ENCODE results near the gene GTF3C4.

Gene GTF3C4

DNA sequence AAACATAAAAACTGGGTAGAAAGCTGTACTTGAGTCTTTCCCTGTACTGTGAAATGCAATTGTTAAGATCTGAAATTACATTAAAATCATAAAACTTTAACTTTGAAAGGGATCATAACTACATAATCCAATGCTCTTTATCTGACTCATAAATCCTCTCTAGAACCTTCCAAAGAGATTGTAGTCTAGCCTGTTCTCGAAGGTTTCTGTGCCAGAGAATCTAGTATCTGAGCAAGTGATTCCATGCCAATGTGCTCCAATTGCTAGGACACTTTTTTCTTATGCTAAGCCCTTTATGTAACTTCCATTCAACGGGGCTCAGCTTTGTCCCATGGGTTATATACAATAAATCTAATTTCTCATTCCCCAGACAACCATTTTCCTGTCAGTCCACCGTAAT lies 21.6 kb upstream of the GTF3C4 start:
- DNase-seq, result no peak

DNA sequence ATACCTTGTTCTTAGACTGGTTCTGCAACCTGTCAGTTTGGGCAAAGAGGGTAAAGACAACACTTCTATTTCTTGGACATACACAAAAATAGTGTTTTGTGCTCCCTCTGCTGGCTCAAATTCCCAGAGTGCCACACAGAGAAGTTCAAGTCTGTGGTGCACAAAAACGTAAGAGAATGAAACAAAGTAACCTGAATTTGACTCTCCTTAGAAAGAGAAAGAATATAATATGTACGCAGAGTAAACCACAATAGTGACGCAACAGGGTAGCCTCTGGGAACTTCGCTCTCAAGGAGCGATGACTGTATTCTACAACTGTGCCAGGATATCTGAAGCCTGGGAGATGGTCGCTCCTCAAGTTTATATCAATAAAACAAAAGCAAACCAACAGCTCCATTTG lies 19.0 kb upstream of the GTF3C4 start:
- no peak for DNase-seq

DNA sequence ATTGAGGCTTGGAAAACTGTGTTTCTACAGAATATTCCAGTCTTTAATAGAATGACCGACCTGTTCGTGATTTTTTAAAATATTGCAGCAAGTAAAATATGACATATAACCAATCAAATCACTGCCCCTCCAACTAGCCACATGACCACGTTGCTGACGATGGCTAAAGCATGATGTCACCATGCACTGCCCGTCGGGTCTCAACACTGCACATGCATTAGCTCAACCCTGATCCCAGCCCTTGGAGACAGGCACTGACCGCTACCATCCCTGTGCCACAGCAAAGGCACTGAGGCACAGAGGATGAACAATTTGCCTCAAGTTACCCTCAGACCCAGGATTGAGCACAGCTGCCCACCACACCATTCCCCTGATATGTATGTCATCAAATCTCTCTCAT lies 14.0 kb upstream of the GTF3C4 start:
- no peak for DNase-seq

DNA sequence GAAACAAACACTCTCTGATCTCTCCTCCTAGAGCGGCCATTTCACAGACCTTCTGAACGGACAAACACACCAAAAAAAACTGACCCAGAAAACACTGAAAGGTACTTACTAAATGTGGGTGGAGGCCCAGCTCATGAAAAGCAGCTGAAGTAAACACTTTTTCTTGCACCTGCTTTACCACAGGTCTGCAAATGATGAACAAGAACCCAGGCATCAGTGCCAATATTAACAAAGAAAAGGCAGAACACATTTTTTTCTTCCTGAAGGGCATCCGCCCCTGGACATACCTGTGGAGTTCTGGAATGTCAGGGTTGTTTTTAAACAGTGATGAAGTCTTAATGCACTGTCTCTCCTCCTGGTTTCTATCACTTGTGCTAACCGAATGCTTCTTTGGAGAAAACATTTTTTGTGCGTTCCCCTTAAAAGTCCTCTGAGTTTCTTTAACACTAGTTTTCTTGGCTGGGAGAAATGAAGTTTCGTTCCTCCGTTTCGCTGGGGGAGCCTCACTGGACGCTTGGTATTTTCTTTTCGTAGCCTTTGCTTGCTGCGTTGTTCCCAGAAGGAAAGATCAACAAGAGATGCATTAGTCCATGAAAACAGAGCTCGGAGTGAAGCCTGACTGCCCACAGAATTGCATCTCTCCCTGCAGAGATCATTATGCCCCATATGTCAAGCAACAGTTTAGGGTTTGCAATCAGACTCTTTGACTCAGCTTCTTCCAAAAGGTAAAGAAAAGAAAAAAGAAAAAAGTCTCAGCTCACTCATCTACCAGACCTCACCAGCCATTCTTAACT lies 7.9 kb upstream of the GTF3C4 start:
- DNase-seq, result no peak

DNA sequence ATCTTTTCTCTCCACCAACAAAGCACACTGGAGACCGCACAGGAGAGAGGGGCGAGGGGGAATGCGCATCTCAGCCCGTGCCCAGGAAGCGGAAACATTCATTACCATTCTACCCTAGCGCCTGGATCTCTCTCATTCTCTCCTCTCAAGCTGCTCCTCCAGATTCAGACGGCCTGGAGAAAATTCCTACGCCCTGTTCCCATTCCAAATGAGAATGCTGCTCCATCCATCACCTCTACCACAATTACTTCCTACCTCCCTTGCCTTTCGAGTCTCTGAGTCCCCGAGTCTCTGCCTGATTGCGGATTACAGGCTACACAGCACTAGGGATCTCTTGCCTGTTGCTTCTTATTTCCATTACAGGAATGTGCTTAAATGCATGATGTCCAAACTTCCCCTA lies 7.1 kb upstream of the GTF3C4 start:
- no peak for DNase-seq

DNA sequence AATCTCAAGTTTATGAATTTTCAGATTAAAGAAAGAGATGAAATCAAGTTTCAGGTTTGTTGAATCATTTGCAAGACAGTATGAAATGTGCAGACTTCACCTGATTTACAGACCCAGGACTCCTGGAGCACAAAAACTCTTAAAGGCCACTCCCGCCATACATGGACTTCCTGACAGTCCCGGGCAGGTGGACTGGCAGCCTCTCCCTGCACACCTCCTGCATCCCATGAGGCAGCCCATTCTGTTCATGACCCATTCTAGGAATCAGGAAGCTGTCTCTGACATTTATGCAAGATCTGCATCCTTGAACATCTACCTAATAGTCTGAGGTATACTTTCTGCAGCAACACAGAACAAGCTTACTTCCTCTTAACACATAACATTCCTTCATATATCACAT lies 6.4 kb upstream of the GTF3C4 start:
- DNase-seq, result no peak

DNA sequence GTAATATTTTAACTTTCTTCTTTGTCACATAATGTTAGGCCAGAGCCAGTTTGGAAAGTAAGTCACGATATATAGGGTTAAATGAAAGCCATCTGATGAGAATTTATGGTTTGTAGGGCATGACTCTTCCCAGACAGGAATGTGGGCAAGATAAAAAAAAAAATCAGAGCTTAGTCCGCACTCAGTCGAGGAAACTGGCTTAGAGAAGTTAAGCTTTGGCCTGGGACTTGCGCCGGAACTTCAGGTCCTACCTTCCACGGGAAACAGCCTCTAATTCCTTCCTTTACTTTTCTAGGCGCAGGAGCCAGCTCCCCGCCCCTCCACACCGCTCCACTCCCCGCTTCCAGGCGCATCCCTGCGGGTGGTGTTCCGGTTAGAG lies 956 bp upstream of the GTF3C4 start:
- DNase-seq, result no peak

DNA sequence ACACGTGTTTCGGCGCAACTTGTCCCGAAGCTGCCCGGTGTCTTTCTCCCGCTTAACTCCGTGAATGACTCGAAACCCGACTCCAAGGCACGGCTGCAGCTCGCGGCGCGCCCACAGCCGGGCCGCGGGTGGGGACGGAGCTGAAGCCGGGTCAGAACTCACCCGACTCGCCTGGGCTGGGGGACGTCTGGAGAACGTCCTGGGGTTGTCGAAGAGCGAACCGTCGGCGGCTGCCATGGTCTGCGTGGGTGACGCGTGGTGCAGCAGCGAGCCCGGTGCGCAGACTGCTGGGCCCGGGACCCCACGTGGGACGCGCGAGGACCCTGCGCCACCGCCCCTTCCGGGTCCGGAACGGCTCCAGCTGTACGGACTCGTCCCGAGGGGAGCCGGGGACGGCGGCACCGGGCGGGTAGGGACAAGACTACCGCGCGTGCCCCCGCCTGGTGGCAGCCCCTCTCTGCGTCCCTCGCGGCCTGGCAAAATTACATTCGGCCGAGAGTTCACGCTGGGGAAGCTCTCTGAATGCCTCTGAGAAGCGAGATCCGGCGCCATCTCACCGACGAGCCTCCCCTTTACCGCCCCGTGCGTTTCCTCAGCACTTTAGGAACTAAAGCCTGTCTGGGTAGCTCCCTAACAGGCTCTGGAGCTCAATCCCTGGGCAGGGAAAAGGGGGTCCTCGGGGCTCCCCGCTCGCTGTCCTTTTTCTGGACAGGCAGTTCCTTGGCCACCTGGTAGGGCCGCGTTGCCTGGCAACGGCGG lies 387 bp upstream of the GTF3C4 start, which contains the start of gene DDX31:
Gene DDX31 (minus strand): TSS at position 286 of the 759 bp plus-strand sequence. CDS start 49 bp downstream, at position 237.
- peak; percentile 87 for DNase-seq

DNA sequence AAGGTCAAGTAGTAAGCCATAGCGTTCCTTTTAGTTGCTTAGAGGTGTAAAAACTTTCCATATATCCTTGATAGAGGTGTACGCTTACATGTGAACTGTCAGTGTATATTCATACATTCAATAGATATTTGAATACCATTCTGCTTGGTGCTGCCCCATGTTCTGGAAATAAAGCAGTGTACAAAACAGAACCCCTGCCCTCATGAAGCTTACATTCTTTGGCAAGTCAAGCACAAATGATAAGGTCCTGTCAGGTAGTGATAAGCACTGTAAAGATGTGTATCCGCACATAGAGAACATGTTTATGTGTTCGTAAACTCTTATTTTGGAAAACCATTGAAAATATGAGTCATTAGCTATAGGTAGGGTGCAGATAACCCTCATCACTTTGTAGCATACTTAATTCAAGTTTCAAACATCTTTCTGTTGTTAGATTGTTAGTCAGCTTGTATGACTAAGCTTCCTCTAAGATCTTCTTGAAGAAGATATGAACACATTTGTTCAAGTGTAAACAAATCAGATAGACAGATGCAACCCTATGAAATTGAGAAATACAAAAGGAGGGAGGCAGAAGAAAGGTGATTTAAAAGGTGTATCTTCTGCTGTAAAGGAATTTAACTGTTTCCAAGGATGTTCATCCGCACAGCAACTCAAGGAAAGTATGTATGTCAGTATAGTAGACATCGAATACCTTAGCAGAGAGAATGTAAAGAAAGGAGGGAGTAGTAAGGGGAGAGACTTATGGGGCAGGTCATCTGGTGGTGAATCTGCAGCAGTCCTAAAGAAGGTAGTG lies 1.6 kb downstream of the GTF3C4 start:
- DNase-seq, result no peak

DNA sequence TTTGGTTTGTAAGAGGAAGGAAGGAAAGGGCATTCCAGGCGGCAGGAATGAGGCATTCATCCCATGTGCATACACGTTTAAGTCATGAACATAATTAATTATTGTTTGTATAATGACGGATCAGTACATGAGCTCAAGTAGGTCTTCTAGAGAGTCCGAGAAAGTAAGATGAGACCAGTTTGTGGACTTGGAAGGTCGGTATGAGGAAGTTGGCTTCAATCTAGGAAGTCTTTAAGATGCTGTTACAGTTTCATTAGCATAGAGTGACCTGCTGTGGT lies 2.1 kb downstream of the GTF3C4 start:
- DNase-seq, result no peak

DNA sequence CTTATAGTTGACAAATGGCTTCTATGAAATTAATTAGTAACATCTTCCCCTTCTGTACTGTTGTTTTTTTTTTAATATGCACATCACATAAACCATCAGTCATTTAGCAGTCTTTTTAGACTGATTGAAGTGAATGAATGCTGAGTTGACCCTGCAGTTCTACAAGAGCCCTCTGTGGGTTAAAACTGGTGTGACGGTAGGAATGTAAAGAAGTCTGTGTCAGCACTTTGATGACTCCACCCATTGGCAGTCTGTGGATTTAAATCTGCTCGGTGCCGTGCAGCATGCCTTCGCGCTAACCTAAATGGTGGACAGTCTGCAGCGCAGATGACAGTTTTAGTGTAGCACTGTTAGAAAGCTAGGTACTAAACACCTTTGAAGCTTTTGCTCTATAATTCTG lies 3.1 kb downstream of the GTF3C4 start:
- DNase-seq, result peak; percentile 9

DNA sequence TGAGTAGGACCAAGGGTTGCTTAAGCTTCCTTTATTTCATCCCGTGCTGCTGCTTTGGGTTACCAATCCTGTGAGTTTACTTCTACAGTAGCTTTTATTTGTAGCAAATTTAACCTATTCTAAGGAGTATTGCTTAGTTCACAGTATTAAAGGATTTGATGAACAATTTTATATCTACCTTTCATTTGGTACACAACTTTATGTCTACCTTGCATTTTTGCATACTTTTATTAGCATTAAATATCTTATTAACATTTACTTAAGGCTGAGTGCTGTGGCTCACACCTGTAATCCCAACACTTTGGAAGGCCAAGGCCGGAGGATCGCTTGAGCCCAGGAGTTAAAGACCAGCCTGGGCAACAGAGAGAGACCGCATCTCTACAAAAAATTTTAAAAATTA lies 4.2 kb downstream of the GTF3C4 start:
- no peak for DNase-seq

DNA sequence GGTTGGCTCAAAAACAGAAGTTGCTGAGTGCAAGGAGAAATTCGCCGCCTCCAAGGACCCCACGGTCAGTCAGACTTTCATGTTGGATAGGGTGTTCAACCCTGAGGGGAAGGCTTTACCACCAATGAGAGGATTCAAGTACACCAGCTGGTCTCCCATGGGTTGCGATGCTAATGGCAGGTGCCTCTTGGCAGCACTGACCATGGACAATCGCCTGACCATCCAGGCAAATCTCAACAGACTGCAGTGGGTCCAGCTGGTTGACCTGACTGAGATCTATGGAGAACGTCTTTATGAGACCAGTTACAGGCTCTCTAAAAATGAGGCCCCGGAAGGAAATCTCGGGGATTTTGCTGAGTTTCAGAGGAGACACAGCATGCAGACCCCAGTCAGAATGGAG lies 7.7 kb downstream of the GTF3C4 start:
- no peak for DNase-seq

DNA sequence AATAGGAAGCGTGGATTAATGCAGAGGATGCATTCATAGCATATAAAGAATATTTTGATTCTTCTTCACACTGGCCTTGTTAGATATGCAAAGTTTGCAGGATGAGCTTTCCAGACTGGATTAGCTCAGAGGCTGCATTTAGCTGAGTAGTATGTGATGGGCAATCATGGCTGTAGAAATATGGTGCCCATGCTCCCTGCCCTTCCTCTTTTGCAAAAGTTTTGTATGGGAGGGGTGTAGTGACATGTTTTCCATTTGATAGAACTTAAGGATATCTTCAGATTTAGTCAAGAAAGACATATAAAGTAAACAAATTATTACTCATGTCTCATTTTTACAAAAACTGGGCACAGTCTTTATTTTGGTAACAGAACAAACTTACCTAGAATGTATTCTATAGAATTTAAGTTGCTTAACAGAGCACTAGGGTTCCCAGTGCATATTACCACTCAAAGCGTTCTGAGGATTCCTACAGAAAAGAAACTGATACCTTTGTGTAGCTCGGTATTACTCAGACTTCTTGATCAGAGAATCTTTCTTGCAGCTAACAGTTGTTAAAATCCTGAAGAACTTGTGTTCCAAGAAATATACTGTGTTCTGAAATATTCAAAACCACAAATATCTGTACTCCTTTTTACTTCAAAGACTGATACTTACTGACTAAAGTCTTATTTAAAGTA lies 9.8 kb downstream of the GTF3C4 start:
- DNase-seq, result no peak

DNA sequence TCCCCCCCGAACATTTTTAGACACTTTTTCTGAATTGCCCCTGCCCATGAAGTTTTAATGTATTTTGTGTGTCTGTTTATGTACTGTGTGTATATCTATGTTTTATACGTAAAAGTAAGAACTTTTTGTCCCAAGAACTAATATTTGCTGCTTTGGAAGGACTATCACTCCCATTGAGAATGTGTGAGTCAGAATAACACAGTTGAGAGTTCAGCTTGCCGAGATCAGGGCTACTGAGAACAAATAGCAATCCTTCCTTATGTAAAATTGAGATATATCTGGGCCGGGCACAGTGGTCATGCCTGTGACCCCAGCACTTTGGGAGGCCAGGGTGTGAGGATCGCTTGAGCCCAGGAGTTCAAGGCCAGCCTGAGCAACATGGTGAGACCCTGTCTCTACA lies 11.3 kb downstream of the GTF3C4 start:
- no peak for DNase-seq

DNA sequence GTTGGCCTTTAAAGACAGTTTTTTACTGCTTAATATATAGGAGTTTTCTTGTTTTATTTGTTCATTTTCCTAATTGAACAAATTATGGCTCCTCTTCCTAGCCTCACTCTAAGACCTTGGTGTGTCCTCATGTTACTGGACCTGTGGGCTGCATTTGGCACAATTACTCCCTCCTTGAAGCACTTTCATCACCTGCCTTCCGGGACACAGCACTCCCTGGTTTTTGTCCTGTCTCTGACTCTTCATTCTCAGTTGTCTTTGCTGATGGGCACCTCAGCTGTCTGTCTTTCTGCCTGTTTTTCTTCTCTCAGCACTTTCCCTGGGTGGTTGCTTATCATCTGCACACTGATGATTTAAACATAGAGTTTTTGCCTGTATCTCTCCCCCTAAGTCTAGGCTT lies 13.6 kb downstream of the GTF3C4 start:
- no peak for DNase-seq

DNA sequence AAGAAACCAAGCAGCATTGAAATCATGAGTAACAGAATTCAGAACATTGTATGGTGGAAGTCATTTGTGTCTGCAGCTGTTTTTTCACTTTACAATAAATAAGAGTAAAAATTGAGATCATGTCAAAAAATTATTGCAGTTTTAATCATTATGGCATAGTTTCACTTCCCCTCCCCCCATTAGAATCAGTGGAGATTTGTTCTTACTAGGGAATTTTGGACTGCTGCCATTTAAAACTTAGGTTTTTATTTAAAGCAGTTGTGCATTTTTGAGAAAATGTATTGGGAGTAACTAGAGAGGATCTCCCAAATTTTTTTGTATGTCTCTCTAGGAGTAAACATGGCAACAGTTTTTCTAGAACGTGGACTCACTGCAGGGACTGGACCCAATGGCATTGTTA lies 20.4 kb downstream of the GTF3C4 start:
- DNase-seq, result no peak

DNA sequence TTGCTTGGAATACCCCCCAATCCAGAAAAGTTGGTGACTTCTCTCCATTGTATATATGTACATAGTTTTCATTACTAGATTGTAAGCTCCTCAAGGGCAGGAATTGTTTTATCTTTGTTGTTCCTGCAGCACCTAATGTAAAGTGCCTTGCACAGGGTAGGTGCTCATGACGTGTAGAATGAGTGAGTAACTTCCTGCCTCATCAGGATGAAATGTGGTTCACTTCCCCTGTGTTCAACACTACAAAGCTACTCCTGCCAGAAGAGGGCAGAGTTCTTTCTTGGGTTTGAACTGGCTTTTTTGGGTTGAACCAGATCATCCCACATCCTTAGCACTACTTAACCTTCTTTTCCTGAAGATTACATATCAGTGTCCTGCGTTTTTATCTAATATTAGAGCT lies 23.9 kb downstream of the GTF3C4 start:
- peak; percentile 8 for DNase-seq

DNA sequence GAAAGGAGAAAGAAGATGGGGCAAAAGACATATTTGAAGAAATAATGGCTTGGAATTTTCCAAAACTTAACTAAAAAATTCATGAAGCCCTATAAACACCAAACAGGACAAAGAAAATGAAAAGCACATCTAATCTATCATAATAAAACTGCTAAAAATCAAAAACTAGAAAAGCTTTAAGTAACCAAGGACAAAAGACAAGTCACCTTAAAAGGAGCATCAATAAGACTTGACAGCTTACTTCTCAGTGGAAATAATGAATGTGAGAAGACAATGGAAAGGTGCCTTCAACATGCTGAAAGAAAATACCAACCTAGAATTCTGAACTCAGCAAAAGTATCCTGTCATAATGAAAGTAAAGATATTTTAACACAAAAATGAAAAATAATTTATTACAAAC lies 27.0 kb downstream of the GTF3C4 start:
- no peak for DNase-seq

DNA sequence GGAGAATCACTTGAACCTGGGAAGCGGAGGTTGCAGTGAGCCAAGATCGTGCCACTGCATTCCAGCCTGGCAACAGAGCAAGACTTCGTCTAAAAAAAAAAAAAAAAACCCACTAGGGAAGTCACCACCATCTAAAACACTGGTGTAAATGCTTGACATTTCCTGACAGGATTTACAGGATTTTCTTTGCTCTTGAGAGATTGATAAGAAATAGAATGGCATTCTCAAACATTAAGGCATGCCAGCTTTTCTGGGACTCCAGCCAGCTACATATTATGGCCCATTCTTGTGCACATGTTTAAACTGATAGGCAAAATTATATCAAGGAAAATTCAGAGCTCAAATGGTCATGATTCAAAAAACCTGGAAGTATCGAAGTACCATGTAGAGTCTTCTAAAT lies 28.7 kb downstream of the GTF3C4 start:
- DNase-seq, result no peak

DNA sequence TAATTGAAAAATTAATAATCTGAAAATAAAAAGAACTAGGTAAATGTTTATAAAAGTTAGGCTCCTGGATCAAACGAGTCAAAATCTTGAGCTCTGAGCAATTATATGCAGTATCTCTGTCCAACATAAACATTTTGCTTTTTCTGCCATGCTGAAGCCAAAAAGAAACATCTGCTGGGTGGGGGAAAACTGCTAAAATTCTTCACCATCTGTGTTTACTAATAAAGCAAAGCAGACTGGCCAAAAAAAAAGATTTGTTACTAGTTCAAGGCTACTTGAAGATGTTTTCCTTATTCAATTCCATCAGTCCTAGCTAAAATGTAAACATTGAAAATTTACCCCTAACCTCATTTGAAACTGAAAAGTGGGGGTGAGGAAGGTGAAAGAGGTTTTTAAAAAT lies 29.7 kb downstream of the GTF3C4 start:
- no peak for DNase-seq

DNA sequence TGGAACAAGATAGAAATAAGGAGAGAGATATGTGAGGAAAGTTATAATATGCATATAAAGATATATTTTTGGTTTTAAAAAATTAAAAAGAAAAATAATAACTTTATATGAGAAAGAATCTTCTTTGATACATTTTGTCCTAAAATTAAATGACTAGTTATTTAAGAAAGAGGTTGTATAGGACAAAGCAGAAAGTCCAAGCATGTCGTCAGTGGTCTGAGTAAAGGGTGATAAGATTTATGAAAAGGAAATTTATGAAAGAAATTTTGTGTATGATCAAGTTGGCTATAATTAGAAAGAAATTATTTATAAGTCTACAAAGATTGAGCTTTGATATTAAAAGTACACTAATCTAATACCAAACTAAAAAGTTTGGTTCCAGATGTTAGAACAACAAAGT lies 32.0 kb downstream of the GTF3C4 start:
- DNase-seq, result no peak

DNA sequence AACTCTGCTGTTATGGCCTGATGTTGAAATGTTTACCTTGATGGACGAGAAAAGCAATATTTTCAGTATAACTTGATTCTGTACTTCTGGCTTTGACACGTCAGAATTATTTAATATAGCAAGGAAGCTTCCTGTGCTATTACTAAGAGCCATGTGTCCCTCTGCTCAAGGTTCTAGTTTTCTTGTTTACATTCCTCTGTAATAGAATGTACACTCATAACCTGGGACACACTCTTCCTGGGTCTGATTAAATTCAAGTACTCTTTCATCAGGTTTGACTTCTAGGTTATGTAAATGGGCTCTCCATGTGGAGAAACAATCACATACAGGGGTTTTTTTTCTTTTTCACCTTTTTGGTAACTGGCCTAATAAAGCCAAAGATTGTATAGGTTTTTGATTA lies 33.1 kb downstream of the GTF3C4 start:
- DNase-seq, result no peak
